ENCODE measurements around the gene TST. TPM values are rescaled to one million over a fixed set of nuclear protein-coding genes. Genes with fewer than 3 reads are reported as not detected.

The TST gene
- total and polyA plus RNA-seq, 11 donors = 35.8 to 143 (median 58.1) TPM

GRCh38 chr22:37026325-37026724 lies 7.1 kb upstream of the TST start:
- ATAC-seq (peak; percentile 64 to 84 (median 74)), DNase-seq (peak in 2 of 5 donors; percentile 54 to 59)
- Histone ChIP-seq H3K27ac (peak overlapping the region in 3 of 12 donors; percentile 10 to 52 (median 22)), H3K4me1 (peaks cover 0 to 46% (median 15%) of the 10 kb centered on the region in 12 donors), H3K27me3 (no peaks in the 10 kb centered on the region), H3K4me3 (no peak overlapping the region), H3K9me3 (no peaks in the 10 kb centered on the region), H3K36me3 (peaks cover 0 to 67% (median 45%) of the 10 kb centered on the region in 9 donors)
- WGBS, 4 donors = 48 to 69% (median 54%) methylated on average over 5 of the region's 5 CpGs
- TF ChIP-seq POLR2A (IDR thresholded peaks at IDR 0.05) (no peak), CTCF (IDR thresholded peaks at IDR 0.05) (no peak)
- intact Hi-C loops (cut with DNase I) = loop anchor here in 1 of 10 donors (10.0 kb wide), 1 partner anchor 62 kb away; no protein-coding TSS in a partner anchor

DNA sequence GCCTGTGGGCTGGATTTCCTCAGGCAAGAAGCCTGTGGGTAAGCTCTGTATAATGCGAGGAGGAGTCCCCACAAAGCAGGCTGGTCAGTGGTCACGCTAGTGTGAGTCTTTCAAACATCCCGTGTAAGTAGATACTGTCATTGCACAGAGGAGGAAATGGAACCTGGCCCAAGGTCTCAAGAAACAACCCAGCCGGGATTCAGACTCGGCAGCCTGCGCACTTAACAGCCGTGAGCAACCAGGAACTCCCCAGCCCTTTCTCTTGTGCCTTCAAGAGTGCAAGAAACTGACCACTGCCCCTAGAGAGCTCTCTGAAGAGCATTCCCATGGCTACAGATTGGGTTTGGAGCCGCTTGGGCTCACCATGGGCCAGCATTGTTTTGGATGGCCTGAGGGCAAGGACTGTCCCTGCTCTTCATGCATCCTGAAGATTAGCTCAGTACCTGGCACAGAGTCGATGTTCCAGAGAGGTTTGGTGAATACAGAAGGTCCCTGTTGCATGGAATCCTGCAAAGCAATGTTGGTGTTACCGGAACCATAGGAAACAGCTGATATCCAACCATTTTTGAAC lies 6.3 kb upstream of the TST start:
- H3K4me1 ChIP-seq = peaks cover 0 to 53% (median 22%) of the 10 kb centered on the region in 12 donors
- ATAC-seq (no peak), DNase-seq (no peak)
- no peak overlapping the region for H3K4me3 ChIP-seq
- no peaks in the 10 kb centered on the region for H3K9me3 ChIP-seq
- no peaks in the 10 kb centered on the region for H3K27me3 ChIP-seq
- peaks cover 0 to 63% (median 45%) of the 10 kb centered on the region in 9 donors for H3K36me3 ChIP-seq
- H3K27ac ChIP-seq = peak overlapping the region in 1 of 12 donors; percentile 10
- no peak for TF ChIP-seq POLR2A (IDR thresholded peaks at IDR 0.05)
- TF ChIP-seq CTCF (IDR thresholded peaks at IDR 0.05) = no peak
- intact Hi-C loops (cut with DNase I) = loop anchor here in 1 of 10 donors (10.0 kb wide), 1 partner anchor 61 kb away; no protein-coding TSS in a partner anchor
- 84 to 91% (median 87%) methylated on average over 9 to 10 of the region's 10 CpGs for WGBS, 4 donors

GRCh38 chr22:37024339-37025157 lies 5.3 kb upstream of the TST start:
- no peak for TF ChIP-seq POLR2A (IDR thresholded peaks at IDR 0.05)
- TF ChIP-seq CTCF (IDR thresholded peaks at IDR 0.05) = no peak
- no peak for DNase-seq

More at GRCh38 chr22:37024339-37025157, 5.3 kb upstream of the TST start:
- no peak overlapping the region for H3K27ac ChIP-seq
- intact Hi-C loops (cut with DNase I) = loop anchor here in 1 of 10 donors (10.0 kb wide), 1 partner anchor 60 kb away; no protein-coding TSS in a partner anchor
- no peak for ATAC-seq
- 93 to 94% (median 94%) methylated on average over 71 of the region's 71 CpGs for WGBS, 4 donors
- no peak overlapping the region for H3K4me3 ChIP-seq
- H3K4me1 ChIP-seq = peaks cover 0 to 59% (median 27%) of the 10 kb centered on the region in 12 donors
- H3K36me3 ChIP-seq = peaks cover 0 to 53% (median 44%) of the 10 kb centered on the region in 9 donors
- H3K9me3 ChIP-seq = no peaks in the 10 kb centered on the region
- H3K27me3 ChIP-seq = no peaks in the 10 kb centered on the region

All from heart left ventricle (tissue), 16 donors.